Stimulated activated CD4-positive, alpha-beta T cell treated with anti-CD3 and anti-CD28 coated beads, Interleukin-15, amount 100 ng/mL, for 1 hour (primary cell): ENCODE data around the gene EIF2S1.
"Not testable (repeated sequence)": the region's sequence is repeated elsewhere in the genome, so short reads cannot be mapped to it uniquely, and the experiment has no call there.

Source experiments
- DNase-seq, 2 donors: peaks; one replicate each; pipeline ENCODE4 v3.0.0-alpha.2; 2020; ENCODE audit warnings: low read depth in 1 of 2, low spot score in 1 of 2

EIF2S1 gene

DNA sequence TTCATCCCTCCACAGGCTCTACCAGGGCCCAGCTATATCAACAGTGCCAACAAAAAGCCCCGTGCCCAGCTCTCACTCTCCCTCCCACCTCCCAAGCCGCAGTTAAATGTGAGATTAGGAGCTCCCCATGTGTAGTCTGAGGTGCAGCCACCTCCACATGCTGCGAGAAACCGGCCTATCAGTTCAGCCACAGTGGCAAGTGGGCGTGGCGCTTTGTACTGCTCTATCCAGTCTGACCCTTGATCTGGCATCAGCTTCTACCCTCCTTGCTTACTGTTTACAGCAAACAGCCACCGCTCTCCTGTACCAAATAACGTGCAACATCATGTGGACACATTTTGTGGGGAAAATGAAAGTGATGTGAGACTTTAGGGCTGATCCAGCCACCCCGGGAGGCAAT lies 50.2 kb downstream of the EIF2S1 start:
- DNase-seq: no peak

DNA sequence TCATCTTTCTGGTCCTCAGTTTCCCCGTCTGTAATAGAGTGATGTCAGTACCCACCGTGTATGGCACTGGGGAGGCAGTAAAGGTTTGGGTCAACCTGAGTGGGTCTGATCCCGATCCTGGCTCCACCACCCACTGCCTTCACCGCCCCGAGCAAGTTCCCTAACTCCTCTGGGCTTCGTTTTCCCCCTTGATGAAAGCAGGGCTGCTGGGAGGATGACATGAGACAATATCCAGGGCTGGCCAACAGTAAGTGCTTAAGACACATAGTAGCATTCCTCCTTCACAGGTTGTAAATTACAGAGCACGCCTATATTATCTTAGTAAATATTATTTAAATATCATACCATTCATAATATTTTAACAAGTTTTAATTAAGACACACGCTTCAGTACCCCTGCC lies 51.2 kb downstream of the EIF2S1 start:
- DNase-seq: no peak

DNA sequence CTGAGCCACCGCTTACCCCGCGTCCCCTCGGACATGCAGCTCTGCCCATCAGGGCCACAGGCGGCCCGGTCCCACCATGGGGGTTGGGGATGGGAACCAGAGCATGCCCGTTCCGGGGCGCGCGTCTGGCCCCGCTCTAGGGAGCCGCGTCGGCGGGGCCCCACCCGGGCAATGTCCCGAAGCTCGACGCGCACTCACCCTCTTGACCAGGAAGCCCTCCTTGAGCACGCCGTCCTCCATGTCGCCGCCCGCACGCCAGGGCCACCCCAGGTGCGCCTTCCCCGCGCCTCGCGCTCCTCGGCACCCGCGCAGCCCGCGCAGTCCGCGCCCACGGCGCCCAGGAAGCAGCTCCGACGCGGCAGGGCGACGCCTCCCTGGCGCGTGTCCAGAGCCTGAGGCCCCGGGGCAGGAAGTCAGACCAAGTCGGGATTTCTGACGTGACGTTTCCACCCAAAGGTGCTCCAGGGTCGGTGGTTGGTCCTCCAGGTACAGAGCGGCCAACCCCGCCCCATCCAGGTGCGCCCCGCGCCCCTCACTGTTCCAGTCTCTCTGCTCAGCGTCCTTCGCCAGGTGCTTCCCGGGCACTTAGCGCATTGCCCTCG lies 51.8 kb downstream of the EIF2S1 start, which contains the start of gene PLEK2:
Gene PLEK2 (minus strand): TSS at position 346 of the 602 bp plus-strand sequence. CDS start 106 bp downstream, at position 240.
- peak; percentile 30 to 31 for DNase-seq

DNA sequence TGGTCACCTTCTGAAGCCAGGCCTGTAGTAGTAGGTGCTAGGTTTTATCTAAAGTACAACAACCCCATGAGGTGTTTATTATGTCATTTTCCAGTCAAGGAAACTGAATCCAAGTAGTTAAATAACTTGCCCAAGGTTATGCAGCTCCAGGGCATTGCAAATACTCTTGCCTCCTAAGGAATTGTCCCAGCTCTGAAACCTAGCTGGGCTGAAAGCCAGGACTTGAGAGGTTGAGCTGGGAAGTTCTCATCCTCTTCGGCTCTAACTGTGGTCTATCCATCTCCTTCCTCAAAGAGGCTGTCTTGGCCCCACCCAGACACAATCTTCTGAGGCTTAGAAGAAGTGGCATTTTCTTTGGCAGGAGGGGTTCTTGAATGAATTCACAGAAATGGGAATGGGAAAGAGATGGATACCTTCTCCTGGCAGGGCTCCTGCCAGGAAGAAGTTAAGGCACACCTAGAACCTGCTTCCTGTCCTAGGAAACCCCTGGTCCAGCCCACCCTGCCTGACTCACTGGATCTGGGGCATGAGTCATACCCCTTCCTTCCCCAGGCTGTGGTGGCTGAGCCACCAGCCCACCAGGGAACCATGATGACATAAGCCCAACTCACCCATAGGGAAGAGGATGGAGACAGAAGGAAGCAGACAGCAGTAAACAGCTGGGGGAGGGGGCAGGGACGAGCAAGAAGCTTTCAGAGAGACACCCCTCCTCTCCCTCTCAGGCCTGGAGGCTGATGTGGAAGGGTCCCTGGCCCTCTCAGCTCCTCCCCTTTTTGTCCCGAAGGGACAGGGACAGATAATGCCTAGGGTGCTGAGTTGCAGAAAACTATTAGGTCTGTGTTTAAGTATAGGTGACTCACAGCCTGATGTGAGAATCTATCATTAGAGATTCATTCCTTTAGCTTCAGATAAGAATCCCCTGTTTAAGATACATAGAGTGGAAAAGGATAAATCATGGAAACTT lies 54.0 kb downstream of the EIF2S1 start:
- no peak for DNase-seq

DNA sequence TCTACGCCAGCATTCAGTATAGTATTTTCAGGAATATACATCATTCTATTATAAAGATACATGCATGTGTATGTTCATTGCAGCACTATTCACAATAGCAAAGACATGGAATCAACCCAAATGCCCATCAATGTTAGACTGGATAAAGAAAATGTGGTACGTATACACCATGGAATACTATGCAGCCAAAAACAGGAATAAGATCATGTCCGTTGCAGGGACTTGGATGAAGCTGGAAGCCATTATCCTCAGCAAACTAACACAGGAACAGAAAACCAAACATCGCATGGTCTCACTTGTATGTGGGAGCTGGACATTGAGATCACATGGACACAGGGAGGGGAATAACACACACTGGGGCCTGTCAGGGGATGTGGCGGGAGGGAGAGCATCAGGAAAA lies 55.5 kb downstream of the EIF2S1 start:
- not testable (repeated sequence) for DNase-seq

DNA sequence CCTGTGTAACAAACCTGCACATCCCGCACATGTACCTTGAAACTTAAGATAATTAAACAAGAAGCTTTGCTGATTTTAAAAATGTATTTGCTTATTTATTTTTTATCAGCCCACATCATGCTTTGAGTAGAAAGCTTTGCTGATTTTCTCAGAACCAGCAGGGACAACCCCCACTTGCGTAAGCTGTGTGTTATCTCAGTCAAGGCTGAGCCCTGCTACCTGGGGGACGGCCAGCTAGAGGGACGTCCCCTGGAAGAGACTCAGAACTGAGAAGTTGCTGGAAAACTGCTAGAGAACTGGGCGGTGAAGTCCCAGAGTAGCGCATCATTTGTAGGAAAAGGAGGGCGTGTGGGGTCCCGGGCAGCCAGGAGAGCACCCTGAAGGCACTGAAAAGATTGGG lies 56.0 kb downstream of the EIF2S1 start:
- DNase-seq: no peak

DNA sequence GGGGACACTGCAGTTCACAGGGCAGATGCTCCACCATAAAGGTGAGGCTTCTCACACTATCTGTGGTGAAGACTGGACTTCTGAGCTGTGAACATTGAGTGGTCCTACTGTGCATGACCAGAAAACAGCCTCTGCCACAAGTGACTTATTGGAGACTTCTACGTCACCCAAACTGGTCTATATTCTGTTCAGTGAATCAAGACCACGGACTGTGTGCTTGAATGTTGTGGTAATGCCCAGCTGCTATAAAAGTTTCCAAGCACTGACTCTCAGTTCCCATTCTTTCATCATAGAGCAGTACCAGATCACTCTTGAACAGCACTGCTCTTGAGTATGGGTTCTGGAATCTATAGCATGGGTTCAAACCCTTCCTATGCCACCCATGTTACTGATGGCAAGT lies 56.7 kb downstream of the EIF2S1 start:
- no peak for DNase-seq

DNA sequence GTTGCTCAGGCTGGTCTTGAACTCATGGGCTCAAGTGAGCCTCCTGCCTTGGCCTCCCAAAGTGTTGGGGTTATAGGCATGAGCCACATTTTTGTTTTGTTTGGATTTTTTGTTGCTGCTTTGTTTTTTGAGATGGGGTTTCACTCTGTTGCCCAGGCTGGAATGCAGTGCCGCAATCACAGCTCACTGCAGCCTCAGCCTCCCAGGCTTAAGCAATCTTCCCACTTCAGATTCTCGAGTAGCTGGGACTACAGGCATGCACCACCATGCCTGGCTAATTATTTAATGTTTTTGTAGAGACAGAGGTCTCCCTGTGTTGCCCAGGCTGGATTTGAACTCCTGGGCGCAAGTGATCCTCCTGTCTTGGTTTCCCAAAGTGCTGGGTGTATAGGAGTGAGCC lies 57.5 kb downstream of the EIF2S1 start:
- no peak for DNase-seq

DNA sequence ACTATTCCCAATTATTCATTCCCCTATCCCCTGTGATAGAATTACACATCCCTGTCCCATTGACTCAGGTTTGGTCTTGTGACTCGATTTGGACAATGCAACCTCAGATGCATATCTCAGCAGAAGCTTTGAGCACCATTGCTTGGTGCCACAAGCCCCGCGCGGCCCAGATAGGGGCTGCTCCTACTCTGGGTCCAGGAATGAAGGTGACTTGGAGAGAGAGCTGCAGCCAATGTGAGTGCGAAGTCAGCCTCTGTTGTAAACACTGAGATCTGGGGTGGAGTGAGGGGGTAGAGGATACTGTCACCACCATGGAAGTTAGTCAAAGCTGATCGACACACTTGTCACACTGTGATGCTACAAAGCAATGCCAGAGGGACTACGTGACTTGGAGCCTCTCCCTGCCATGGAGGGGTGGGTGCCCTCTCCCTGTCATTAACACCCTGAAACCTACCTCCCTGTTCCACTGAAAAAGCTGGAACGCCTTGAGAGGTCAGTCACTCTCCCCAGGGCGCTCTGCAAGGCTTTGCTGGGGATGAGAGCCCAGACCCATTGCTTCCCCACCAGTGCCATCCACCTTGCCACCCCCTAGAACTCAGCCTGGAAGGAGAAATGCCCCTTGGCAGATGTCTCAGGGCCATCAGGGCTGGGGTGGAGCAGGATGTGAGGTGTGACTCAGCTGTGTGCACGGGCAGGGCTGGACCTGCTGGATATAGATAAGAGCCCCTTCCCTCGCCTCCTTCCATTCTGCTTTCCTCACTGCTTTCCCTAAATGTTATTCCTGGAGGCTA lies 58.5 kb downstream of the EIF2S1 start:
- DNase-seq: no peak

DNA sequence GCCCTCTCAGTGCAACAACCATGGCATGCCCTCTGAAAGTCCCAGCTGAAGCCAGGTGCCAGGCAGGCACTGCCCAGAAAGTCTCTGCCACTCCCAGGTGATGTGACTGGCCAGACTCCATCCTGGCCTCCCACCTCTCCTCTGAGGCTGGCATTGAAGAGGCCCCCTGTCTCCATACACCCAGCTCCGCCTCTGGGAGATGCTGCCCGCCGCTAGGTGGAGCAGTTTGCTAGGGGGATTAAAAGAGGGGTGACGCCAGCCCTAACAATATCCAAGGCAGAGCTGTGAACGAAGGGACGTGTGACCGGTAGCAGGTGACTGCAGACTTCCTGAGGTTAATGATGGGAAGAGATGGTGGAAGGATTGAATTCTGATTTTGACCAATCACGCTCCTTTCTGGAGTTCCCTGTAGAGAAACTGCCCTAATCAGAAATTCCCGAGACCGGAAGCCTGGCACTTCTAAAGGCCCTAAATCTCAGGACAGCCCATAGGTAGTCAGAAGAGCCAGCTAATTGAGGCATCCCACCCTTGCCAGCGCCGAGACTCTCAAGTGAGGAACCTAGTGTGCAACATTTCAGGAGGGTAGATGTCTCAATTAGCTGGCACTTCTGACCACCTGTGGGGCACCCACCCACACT lies 60.1 kb downstream of the EIF2S1 start:
- DNase-seq: no peak

DNA sequence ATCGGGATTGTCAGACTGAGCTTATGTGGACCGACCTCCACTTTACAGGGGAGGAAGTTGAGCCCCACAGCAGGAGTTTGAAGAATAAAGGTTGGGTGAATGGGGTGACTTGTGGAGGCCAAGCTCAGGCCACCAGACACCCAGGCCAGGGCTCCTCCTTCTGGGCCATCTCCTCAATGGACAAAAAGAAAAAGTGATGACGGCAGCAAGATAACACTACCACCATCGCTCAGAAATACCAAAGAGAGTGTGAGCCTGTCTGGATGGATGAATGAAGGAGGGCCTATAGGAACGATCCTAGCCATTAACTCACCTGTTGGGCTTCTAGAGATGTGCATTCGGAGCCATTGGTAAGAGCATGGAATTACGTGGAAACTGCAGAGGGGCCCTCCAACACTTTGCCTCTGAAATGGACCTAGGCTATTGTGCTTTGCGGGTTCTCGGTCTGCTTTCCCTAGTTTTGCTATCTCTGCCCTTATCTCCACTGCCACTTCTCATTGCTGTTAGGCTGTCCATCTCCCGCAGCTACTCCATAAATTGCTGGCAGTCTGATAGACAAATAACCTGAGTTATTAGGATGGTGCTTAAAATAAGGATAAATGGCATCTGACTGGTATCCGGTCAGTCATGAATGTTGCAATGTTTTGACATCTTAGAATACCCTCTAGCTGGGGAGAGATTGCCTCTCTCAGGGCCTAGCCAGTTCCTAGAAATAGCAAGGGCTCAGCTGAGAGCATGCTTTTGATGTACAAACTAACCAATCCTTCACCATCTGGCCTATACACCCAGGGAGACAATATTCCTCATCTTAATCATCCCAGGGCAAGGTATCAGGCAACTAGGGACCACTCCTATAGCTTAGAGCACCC lies 61.5 kb downstream of the EIF2S1 start:
- no peak for DNase-seq

DNA sequence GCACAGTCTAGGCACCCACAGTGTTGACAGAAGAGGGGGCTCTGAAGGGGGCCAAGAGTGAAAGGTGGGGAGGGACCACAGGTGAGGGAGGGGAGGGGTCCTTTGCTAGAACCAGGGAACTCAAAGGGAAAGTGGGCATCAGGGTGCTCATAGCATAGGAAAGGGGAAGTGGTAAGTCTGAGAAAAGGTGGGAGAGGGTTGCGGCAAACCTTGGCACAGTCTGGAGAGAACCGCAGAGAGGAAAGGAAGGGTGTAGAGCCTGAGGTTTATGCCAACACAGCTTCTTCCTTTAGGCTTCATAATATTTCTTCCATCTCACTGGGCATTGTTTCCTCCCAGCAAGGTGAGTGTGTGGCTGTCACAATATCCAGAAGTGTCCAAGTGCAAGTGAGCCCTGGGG lies 63.3 kb downstream of the EIF2S1 start:
- DNase-seq: no peak

DNA sequence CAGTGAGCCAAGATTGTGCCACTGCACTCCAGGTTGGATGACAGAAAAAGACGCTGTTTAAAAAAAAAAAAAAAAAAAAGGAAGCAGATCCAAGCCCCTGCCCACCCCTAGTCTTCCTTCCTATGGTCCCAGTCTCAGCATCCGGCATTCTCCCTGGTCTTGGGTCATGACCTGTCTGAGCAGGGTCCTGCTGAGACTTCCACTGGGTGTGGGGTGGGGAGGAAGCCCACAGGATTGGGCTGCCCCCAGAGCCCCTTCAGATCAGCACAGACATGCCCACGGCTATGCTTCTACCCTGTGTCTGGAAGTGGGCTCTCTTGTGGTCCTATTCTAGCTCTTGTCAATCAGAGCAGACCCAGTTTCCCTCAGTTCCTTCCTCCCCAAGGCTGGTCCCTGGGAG lies 64.4 kb downstream of the EIF2S1 start:
- no peak for DNase-seq

DNA sequence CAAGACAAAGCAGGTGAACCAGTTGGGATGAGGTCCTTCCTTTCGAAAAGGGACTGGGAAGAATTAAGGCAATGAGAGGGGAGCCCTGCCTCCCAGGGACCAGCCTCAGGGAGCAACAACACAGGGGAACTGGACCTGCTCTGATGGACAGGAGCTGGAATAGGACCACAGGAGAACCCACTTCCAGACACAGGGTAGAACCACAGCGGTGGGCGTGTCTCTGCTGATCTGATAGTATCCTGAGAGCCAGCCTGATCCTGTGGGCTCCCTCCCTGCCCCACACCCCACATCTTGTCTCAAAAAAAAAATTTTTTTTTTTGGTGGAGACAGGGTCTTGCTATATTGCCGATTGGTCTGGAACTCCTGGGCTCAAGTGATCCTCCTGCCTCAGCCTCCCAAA lies 65.5 kb downstream of the EIF2S1 start:
- DNase-seq: no peak

DNA sequence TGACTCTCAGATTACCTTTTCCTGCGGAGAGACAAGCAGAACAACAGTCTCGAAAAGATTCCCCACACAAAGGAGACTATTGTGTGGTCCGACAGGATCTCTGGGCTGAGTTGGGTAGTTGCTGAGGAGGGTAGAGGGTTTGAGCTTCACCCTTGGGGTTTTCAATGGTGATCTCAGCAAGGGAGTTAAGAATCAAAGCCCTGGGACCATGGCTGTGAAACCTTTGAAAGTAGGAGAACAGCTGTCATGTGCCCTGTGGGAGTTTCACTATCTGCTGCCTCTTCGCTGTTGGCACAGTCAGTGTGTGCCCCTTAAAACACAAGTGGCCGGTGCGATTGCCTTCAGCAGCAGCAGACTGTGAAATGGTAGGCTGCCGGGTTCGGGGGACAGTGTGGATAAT lies 66.0 kb downstream of the EIF2S1 start:
- no peak for DNase-seq

DNA sequence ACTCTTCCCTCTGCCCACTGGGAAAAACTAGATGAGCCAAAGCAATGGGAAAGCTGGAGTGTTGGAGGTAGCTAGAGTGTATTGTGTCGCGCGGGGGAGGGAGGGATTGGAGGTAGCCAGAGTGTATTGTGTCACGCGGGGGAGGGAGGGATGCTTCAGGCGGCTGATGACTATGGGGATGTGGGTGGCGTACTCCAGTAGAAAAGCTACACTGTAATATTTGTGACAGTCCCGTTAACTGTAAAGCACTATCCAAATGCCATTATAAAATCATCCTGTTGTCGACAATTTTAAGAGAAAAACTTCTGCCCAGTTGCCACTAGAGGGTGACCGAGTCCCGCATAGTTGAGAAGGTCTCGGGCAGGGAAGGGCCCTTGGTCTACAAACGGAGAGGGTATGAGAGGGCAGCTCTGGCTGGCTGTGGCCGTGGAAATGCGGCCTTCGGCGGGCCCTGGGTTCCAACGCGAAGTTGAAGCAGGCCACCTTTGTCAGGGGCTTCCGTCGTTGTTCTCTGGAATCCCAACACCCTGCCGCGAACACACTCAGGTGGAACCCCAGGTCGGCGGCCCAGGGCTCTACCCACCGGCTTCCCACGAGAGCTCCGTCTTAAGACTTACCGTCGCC lies 67.0 kb downstream of the EIF2S1 start:
- peak; percentile 36 to 55 for DNase-seq

DNA sequence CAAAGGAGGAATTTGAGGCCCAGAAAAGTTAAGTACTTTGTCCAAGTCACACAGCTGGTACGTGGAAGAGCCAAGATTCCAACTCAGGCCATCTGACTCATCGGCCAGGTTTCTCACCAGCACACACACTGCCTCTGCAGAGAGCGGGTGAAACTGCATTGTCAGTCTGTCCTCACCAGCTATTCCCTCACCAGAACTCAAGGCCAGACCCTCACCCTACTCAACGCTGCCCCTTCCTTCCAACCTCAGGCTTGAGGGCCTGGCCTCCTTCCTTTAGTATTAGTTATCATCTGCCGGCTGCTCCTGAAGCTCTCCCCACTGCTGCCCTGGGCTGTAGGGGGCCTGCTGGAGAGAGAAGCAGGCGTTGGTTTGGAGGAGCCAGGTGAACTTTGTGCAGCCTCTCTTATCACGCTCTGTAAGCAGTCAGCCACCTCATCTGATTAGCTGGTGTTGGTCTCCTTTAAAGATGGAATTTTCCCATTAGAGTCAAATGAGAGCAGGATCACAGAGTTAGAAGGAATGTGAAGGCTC lies 68.4 kb downstream of the EIF2S1 start:
- no peak for DNase-seq

DNA sequence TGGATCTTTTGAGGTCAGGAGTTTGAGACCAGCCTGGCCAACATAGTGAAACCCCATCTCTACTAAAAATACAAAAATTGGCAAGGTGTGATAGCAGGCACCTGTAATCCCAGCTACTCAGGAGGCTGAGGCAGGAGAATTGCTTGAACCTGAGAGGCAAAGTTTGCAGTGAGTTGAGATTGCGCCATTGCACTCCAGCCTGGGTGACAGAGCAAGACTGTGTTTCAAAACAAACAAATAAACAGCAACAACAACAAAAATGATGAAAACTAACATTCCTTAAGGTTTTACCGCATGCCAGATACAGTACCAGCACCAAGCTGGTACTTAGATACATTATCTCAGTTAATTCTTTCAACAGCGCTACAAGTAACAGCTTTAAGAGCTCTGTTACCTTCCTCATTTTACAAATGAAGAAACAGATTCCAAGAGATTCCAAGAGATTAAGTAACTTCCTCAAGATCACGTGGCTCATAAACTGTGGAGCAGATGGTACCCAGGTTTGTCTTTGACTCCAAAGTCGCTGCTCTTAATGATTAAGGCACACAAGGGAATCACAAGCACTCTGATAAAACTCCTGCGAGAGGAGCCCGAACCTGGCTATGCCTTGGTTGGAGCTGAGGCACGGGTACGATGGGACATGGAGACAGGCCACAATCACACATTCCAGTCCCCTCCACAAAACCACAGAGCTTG lies 69.5 kb downstream of the EIF2S1 start:
- DNase-seq: no peak

DNA sequence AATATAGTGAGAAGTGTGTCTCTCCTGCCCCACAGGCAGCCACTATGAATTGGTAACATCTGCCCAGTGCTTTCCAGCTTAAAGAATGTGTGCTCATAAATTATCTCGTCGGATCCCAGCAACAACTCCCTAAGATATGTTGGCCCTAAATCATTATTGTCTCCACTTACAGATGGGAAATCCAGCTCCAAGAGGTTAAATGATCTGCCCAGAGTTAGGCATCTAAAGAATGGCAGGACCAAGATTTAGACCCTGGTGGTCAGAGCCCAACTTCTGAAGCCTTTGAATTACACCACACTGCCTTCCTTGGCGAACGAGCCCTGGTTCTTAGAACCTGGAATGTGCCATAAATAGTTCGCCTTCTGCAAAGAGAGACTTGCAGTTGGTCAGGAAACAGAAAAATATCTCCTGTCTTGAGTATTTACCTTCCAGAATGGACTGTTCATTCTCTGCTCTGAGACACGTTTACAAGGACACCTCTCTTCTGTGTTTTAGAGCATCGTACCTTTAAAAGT lies 72.0 kb downstream of the EIF2S1 start:
- no peak for DNase-seq
